ENCODE measurements around the gene C19orf12.

DNA sequence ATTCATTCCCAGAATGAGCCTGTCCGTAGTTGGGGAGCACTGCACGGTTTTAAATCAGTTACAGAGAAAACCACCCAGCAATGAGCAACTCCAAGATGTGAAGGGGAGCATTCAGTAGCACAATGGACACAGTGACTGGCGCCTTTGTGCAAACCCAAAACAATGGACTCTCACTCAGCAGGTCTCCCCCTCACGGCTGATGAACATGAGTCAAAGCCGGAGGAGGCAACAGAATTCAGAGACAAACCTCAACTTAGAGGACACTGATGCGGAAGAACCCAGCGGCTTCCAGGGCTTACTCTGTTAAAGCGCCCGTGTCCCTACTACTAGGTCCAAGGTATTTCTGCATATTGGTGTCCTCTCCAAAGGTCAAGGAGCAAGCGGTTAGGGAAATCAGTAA is 32.1 kb downstream of the C19orf12 start:
- TF ChIP-seq, protein P1, sequence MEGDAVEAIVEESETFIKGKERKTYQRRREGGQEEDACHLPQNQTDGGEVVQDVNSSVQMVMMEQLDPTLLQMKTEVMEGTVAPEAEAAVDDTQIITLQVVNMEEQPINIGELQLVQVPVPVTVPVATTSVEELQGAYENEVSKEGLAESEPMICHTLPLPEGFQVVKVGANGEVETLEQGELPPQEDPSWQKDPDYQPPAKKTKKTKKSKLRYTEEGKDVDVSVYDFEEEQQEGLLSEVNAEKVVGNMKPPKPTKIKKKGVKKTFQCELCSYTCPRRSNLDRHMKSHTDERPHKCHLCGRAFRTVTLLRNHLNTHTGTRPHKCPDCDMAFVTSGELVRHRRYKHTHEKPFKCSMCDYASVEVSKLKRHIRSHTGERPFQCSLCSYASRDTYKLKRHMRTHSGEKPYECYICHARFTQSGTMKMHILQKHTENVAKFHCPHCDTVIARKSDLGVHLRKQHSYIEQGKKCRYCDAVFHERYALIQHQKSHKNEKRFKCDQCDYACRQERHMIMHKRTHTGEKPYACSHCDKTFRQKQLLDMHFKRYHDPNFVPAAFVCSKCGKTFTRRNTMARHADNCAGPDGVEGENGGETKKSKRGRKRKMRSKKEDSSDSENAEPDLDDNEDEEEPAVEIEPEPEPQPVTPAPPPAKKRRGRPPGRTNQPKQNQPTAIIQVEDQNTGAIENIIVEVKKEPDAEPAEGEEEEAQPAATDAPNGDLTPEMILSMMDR (IDR thresholded peaks at IDR 0.05; ENCODE audit: low read depth, low read length, poor library complexity, severe bottlenecking) = no peak
- no peak for TF ChIP-seq EZH2phosphoT487 (IDR thresholded peaks at IDR 0.05; ENCODE audit: borderline replicate concordance, low read length)

All from DOHH2 (cell line).